HT1080 (cell line): Measurements from ENCODE around the gene NELFB. TPM values are rescaled to one million over a fixed set of nuclear protein-coding genes. Genes with fewer than 3 reads are reported as not detected.
"Not testable (repeated sequence)": the region's sequence is repeated elsewhere in the genome, so short reads cannot be mapped to it uniquely, and the experiment has no call there.

ENCODE experiments used
- DNase-seq: peaks from one replicate; pipeline ENCODE4 v3.0.0-alpha.2; 2015; ENCODE audit warnings: low read depth
- total RNA-seq: library from RNA; depleted of rRNA; stranded (reverse); fragments of >200 nt; shearing (Covaris generic); gene quantifications from 2 replicates; pipeline ENCODE4 v1.2.3, GENCODE V29; 2014

Gene NELFB
- total RNA-seq, 1 experiment from 2014 or later: 83.3 TPM

DNA sequence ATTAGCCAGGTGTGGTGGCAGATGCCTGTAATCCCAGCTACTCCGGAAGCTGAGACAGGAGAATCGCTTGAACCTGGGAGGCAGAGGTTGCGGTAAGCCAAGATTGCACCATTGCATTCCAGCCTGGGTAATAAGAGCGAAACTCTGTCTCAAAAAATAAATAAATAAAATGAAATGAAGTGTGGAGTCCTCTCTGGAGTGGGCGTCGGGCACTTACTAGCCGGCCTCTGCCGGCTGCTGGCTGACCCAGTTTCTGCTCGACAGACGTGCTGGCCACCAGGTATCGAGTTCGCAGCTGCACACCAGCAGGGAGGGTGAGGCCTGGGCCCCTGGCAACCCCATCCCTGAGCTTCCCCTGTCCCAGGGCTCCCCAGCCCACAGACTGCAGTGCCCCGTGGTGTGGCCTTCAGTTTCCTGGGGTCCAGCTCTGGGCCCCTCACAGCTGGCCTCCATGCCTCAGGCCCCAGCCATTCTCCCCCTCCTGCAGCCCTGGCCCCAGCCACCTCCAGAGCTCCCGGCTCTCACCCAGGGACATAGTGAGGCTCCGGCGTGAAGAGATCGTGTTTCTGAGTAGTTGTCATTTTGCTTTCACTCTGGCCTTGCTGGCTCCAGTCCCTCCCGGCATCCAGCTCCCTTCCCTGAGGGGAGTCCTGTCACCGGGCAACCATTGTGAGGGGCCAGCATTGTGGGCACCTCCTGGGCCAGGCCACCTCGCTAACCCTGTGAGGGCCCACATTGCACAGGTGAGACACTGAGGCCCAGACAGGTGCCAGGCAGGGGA is 7.8 kb upstream of the NELFB start:
- no peak for DNase-seq

DNA sequence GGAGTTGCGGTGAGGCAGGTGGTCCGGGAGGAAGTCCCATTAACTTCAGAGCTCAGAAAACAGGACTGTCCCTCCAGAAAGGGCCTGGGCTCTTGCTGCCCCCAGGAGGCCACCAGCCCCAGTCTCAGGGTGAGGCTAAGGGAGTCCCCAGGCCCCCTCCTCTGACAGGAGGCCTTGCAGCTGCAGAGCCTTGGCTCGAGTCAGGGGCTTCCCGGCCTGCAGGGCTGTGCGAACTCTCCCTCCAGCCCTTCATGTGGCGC is 7.3 kb upstream of the NELFB start:
- DNase-seq: no peak

DNA sequence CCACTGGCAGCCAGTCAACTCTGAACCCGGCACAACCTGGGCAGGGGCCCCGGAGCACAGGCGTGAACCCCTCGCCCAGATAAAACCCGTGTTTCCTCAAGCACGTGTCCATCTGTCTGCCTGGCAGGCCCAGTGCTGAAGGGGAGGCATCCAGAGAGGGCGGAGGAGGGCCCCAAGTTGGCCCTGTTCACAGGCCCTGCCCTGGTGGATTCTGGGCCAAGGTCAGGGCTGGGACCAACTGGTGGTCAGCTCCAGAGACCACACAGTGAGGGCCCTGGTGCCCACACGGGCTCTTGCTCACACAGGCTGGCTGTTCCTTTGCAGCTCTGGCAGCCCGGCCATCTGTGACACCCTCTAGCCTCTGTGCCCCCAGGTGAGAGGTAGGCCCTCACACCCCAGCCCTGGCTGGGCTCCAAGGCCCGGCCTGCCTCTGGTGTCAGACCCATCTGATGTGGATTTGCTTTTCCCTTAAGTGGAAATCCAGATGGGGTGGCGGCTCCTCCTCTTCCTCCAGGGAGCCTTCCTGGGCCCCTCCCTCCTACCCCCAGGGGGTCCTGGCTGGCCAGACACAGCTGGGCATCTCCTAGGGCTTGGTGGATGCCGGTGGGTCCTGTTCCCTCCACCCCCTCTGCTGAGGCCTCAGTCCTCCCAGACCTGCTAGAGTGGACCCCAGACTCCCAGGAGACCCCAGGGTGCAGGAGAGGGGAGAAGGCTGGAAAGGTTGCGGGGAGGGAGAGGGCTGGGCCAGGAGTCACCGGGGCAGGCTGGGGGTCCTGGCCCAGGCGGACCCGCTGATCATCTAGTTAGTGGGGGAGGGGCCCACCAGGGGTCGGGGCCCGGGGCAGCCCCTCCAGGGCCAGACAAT is 4.6 kb upstream of the NELFB start:
- DNase-seq: no peak

DNA sequence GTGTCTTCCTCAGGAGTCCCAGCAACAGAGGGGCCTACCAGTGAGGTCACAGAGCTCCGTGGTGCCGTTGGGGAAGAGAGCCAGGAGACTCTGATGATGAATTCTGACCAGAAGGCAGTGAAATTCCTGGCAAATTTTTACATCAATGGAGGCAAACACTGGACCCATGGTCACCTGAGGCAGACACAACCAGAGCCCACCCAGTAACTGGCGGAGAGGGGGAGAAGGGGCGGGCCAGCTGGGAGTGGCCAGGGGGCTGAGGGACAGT is 4.0 kb upstream of the NELFB start, which contains the start of gene STPG3:
Gene STPG3 (plus strand): TSS at position 93 of the 268 bp plus-strand sequence. CDS start 1 bp downstream, at position 94.
- no peak for DNase-seq

DNA sequence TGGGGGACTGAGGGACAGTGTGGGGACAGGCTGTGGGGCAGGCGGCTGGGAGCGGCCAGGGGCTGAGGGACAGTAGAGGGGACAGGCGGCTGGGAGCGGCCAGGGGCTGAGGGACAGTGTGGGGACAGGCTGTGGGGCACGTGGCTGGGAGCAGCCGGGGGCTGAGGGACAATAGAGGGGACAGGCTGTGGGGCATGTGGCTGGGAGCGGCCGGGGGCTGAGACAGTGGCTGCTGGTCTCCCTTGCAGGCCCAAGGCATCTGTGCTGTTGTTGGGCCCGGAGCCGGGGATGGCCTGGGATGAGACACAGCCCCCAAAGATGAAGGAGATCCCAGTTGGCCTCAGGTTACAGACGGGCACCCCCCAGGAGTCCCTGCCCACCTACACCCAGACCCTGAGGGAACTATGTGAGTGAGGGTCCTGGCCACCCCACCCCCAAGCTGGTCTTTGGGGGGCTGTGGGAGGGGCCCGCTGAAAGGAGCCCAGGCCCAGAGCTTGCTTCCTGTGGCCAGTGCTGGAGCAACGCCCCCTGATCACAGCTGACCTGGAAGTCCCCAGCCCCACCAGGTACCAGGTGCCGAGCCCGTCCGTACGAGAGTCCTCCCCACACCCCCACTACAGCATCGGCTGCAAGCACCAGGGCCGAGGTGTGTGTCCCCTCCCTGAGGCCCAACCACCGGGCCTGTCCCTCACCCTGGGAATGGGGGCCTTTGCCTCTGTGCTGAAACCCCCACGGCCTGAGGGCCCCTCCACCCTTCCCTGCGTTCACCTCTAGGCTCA is 3.4 kb upstream of the NELFB start:
- no peak for DNase-seq

DNA sequence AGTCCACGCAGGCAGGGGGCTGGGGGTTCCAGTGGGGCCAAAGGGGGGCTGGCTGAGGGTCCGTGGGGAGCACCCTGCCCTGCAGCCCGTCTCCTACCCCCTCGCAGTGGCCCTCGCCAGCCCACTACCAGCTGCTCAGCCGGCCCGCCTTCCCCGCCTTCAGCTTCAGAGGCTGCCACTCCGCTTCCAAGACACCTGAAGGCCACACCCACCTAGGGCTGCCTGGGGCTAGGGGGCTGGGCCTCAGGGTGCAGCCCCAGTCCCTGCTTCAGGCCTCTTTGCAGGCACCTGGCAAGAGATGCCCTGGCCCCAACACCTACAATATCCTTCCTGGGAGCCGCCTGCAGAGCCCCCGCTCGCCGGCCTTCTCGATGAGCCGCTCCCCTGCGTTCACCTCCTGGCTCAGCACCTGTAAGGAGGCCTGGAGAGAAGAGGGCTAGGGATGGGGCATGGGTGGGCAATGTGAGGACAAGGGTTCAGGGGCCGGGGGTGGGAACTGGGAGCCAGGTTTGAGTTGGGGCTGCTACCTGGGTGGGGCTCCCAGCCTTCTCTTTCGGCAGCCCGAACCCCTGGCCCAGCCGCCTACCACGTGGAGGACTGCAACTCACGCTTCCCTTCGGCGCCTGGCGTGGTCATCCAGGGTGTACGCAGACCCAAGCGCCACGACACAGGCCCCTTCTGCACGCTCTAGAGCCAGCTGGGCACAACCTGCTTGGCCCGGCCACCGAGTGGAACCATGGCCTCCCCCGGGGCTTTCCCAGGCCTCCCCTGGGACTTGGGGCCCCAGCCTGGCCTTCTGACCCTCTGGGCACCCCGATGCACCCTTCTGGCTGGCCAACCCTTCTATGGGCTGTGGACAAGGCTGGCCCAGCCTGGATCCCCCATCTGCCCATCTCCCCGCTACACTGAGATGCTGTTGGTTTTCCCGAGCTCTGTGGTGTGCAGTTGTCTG is 2.3 kb upstream of the NELFB start:
- no peak for DNase-seq

DNA sequence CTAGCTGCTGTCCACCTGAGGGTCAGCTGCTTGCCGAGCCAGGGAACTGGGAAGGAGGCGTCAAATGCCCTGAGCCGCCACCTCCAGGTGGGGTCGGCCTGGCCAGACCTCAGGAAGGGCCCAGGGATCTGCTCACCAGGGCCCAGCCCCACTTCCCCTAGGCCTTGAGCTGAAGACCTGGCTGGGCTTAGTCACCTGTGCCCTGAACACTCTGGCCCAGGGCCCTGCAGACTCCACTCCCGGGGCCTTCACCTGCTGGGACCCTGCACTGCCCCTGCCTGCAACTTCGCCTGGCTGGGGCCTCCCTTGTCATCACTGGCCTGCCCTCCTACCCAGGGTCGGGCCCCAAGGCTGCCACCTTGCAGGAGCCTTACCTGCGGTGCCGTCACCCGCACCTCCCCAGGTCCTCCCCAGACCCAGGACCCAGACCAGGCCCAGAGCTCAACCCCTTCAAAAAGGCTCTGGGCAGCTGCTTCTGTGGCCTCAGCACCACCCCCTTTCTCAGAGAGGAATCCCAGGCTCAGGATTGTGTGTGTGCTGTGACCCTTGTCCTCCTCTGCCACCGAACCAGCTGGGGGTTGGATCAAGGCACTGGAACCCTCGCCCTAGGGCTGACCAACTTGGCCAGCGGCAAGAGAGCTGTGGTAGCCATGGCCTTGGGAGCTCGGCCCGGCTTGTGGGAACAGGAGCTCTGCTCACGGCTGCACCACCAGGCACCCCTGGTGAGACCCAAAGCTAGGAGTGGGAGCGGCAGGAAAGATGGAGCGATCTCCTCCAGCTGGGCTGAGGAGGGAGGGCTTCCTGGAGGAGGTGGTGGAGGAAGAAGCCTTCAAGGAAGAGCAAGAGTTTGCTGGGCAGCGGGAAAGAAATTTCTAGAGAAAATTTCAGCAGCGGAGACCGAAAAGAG is 1.2 kb upstream of the NELFB start:
- no peak for DNase-seq

DNA sequence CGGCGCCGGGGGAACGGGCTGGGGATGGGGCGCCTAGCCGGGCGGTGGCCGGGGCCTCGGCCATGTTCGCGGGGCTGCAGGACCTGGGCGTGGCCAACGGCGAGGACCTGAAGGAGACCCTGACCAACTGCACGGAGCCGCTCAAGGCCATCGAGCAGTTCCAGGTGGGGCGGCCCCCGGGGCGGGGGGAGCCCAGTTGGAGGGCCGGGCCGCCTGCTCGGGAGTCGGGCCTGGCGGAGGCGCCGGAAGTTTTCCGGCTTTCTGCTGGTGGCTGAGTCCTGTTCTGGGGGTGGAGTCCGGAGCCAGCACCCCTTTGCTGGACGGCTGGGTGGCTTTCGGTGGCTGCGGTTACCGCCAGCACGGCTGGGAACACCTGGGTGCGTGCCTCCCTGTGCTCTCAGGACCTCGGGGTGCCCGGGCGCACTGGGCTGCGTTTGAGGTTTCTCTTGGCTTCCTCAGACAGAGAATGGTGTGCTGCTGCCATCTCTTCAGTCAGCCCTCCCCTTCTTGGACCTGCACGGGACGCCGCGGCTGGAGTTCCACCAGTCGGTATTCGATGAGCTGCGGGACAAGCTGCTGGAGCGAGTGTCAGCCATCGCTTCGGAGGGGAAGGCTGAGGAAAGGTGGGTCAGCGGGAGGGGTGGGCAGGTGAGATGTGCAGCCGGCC is 454 bp downstream of the NELFB start:
- peak; percentile 38 for DNase-seq

DNA sequence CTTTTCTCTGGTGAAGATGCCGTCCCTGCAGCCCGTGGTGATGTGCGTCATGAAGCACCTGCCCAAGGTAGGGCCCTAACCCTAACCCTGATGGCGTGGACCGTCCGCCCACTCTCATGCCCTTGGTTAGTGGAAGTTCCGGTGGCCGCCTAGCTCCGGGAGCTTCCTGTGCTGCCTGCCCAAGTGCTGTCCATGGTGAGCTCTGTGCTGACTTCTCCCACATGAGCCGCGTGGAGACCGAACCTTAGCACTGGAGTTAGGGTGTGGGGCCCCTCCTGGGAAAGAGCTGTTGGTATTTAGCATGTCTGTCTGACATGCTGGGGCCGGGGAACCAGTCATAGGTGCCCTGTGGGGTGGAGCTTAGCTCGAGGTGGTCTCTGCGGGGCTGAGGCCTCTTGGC is 1.2 kb downstream of the NELFB start:
- DNase-seq: no peak

DNA sequence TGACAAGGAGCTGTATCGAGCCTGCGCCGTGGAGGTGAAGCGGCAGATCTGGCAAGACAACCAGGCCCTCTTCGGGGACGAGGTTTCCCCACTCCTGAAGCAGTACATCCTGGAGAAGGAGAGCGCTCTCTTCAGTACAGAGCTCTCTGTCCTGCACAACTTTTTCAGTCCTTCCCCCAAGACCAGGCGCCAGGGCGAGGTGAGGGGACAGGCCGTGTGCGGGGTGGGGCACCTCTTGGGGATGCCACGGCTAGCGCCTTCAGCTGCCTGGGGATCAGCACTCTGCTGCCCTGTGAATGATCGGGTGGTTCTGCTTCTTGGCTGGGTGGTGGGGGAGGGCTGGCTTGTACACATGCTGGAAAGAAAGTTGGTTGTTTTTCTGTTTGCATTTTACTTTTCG is 1.7 kb downstream of the NELFB start:
- DNase-seq: no peak

DNA sequence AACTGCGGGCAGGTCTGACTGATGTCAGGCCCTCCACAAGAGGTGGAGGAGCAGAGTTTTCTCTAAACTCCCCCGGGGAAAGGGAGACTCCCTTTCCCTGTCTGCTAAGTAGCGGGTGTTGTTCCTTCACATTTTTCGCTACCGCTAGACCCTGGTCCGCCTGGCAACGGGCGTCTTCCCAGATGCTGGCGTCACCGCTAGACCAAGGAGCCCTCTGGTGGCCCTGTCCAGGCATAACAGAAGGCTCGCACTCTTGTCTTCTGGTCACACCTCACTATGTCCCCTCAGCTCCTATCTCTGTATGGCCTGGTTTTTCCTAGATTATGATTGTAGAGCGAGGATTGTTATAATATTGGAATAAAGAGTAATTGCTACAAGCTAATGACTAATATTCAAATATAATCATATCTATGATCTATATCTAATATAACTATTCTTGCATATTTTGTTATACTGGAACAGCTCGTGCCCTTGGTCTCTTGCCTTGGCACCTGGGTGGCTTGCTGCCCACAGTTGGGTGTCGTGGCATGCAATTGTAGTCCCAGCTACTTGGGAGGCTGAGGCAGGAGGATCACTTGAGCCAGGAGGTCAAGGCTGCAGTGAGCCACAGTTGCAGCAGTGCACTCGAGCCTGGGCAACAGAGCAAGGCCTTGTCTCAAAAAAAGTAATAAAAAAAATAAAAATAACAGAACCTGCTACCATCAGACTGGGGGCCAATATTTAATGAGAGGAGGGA is 7.2 kb downstream of the NELFB start:
- DNase-seq: not testable (repeated sequence)

DNA sequence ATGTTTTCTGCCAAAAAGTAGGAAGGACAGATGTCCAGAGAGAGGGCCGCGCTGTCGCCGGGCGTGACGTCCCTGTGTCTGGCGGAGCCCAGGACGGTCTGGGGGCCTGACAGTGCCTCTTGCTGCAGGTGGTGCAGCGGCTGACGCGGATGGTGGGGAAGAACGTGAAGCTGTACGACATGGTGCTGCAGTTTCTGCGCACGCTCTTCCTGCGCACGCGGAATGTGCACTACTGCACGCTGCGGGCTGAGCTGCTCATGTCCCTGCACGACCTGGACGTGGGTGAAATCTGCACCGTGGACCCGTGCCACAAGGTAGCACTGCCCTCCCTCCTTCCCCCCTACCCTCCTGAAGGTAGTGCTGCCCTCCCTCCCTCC is 7.8 kb downstream of the NELFB start:
- no peak for DNase-seq

DNA sequence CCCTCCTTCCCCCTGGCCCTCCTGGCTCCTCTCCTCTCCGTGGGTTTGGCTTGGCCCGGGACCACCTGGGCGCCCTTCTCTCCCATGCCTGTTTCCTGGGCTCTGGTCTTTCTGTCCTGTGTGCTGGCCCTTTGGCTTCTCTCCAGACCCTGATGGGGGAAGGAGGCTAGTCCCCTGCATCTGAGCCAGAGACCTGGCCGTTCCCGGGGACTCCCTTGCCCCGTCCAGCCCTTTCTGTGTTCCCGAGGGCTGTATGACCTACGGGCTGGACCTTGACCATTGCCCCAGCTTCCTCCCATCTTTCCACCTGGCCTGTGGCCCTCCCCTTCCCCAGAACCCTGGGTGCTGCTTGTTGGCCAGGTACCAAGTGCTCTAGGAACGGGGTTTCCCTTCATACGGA is 8.4 kb downstream of the NELFB start:
- DNase-seq: no peak

DNA sequence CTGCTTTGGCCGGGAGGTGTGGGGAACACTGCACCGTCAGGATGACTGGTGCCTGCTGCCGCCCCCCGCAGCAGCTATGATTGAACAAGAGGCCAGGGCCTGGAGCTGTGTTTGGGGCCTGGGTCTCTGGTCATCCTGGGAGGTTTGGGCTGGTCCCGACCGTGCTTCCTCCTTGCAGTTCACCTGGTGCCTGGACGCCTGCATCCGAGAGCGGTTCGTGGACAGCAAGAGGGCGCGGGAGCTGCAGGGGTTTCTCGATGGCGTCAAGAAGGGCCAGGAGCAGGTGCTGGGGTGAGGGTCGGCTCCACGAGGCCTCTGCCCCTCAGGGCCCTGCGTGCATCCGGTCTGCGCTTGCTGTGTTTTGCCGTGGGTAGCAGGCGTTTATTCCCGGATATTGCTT is 8.9 kb downstream of the NELFB start:
- no peak for DNase-seq

DNA sequence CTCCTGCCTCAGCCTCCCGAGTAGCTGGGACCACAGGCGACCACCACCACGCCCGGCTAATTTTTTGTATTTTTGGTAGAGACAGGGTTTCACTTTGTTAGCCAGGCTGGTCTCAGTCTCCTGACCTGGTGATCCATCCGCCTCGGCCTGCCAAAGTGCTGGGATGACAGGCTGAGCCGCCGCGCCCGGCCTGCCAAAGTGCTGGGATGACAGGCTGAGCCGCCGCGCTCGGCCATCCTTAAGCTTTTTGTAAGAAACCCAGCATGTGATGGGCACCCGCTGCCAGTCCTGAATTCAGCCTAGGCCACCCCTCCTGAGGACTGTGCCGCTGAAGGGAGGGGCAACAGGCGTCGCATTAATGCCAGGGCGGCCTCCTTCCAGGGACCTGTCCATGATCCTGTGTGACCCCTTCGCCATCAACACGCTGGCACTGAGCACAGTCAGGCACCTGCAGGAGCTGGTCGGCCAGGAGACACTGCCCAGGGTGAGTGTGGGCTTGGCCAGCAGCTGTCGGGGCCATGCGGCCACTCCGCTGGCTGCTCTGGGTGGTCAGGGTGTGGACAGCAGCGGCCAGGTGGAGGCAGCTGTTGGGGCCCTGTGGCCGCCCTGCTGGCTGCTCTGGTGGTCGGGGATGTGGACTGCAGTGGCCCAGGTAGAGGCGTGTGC is 10.5 kb downstream of the NELFB start:
- no peak for DNase-seq

DNA sequence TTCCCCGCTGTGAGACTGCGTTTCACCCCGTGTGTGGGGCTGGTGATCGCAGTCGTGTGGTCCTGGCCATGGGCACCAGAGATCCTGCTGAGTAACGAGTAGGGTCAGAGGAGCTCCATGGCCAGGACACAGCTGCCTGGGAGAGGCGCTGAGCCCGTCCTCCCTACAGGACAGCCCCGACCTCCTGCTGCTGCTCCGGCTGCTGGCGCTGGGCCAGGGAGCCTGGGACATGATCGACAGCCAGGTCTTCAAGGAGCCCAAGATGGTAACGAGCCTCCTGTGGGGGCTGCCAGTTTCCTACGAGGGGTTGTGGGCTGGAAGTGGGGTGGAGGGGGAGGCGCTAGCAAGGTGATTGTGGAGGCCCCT is 11.0 kb downstream of the NELFB start:
- DNase-seq: no peak

DNA sequence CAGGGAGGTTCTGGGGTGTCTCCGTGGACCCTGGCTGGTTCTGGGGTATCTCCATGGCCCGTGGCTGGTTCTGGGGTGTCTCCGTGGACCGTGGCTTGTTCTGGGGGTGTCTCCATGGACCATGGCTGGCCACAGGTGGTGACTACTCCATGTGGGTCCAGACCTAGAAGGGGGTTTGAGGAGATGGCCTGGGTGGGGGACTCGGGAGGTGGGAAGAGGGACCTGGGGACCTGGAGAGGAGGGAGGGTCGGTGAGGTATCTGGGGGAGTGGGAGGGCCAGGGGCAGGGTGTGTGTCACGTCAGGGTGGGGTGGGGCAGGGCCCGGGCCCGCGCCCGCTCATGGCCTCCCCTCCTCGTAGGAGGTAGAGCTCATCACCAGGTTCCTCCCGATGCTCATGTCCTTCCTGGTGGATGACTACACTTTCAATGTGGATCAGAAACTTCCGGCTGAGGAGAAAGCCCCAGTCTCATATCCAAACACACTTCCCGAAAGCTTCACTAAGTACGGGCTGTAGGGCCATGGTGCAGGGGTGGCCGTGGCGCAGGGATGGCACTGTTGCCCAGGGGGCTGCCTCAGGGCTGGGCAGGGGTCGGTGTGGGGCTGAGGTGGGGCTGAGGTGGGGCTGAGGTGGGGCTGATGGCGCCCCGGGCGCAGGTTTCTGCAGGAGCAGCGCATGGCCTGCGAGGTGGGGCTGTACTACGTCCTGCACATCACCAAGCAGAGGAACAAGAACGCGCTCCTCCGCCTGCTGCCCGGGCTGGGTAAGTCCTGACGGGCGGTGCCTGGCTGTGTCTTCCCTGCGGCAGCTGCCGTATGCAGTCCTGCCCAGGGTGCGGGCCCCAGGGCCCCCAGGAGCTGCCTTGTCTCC is 11.7 kb downstream of the NELFB start:
- DNase-seq: no peak
